ENCODE results near the gene BRMS1L. TPM values are rescaled to one million over a fixed set of nuclear protein-coding genes. Genes with fewer than 3 reads are reported as not detected.
A peak's percentile ranks its signal among the peaks of the same experiment; 100 is the strongest.

BRMS1L gene
- total and polyA plus RNA-seq, 2 of the 13 experiments (the other 11 are each of a cell fraction or from before 2014, with no cell fraction given) = 21.1 to 23.8 TPM

GRCh38 chr14:35818346-35819115 is 7.6 kb upstream of the BRMS1L start (continued):
- TF ChIP-seq TOE1 (CRISPR knock-in tag; IDR thresholded peaks at IDR 0.05) = no peak
- TF ChIP-seq BORCS8-MEF2B (CRISPR knock-in tag; IDR thresholded peaks at IDR 0.05) = no peak
- TF ChIP-seq ZMYM3 (CRISPR knock-in tag; IDR thresholded peaks at IDR 0.05) = no peak
- no peak for TF ChIP-seq ZNF609 (CRISPR knock-in tag; IDR thresholded peaks at IDR 0.05; ENCODE audit: borderline replicate concordance)
- no peak for TF ChIP-seq ZBTB46 (CRISPR knock-in tag; IDR thresholded peaks at IDR 0.05; ENCODE audit: borderline replicate concordance)
- TF ChIP-seq MYC (CRISPR knock-in tag; IDR thresholded peaks at IDR 0.05; ENCODE audit: borderline replicate concordance) = no peak
- TF ChIP-seq CCDC6 (CRISPR knock-in tag; IDR thresholded peaks at IDR 0.05) = no peak
- no peak for TF ChIP-seq NBN (conservative IDR thresholded peaks at IDR 0.05)
- TF ChIP-seq ESRRA (CRISPR knock-in tag; IDR thresholded peaks at IDR 0.05; ENCODE audit: low read depth) = no peak
- 0 out of 2 replicates have a peak, but pooled peaks have one; percentile 24 for TF ChIP-seq DNMT3B (CRISPR knock-in tag; conservative IDR thresholded peaks at IDR 0.05)
- no peak for TF ChIP-seq ZNF772 (CRISPR knock-in tag; IDR thresholded peaks at IDR 0.05)
- TF ChIP-seq SKIL (CRISPR knock-in tag; IDR thresholded peaks at IDR 0.05; ENCODE audit: borderline replicate concordance) = no peak
- TF ChIP-seq TFE3 (CRISPR knock-in tag; IDR thresholded peaks at IDR 0.05) = peak; percentile 28; the same call in 1 of the 2 replicates
- TF ChIP-seq RAD21 (CRISPR knock-in tag; IDR thresholded peaks at IDR 0.05) = peak; percentile 87
- no peak for TF ChIP-seq U2AF2 (IDR thresholded peaks at IDR 0.05; ENCODE audit: low read depth, low read length)
- no peak for TF ChIP-seq FOXK1 (CRISPR knock-in tag; IDR thresholded peaks at IDR 0.05; ENCODE audit: borderline replicate concordance, low read depth)
- TF ChIP-seq NAIF1 (CRISPR knock-in tag; IDR thresholded peaks at IDR 0.05; ENCODE audit: borderline replicate concordance) = no peak
- TF ChIP-seq SNRNP70 (IDR thresholded peaks at IDR 0.05; ENCODE audit: low read depth, low read length) = no peak

All from HepG2 (cell line).